Right kidney (tissue), 1 donor: ENCODE results near the gene MAN1B1.
"Not testable (repeated sequence)": the region's sequence is repeated elsewhere in the genome, so short reads cannot be mapped to it uniquely, and the experiment has no call there.

Source experiments
- DNase-seq: peaks from one replicate; pipeline ENCODE4 v3.0.0-alpha.2; 2016

Gene MAN1B1

GRCh38 chr9:137110911-137111787 lies 24.4 kb downstream of the MAN1B1 start:
- no peak for DNase-seq

GRCh38 chr9:137111788-137112563 lies 25.2 kb downstream of the MAN1B1 start:
- no peak for DNase-seq

- no peak for DNase-seq
These were observed 26.0 kb downstream of the MAN1B1 start for GRCh38 chr9:137112564-137113384.

- no peak for DNase-seq
These were observed 26.8 kb downstream of the MAN1B1 start for GRCh38 chr9:137113385-137114159.

DNA sequence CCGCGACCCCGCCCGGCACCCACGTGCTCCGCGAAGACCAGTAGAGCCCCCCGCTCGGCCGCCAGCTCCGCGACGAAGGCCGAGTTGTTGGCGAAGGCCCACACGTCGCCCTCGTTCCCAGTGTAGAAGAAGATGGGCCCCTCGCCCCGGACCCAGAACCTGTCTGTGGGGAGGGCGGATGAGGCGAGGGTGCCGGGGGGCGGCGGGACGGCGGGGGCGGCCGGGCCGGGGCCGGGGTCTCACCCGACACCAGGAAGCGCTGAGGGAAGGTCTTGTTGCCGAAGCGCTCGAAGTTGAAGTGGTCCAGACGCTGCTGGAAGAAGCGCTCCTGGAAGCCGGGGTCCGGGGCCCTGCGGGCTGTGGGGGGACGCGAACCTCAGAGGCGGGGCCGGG lies 27.4 kb downstream of the MAN1B1 start:
- DNase-seq = no peak

GRCh38 chr9:137114613-137115393 lies 28.0 kb downstream of the MAN1B1 start, which contains the start of gene DPP7:
Gene DPP7, minus strand, starts transcription at chr9:137114733. Its CDS starts 20 bp downstream, at chr9:137114713.
- DNase-seq = peak; percentile 45

GRCh38 chr9:137115394-137116026 lies 28.7 kb downstream of the MAN1B1 start:
- DNase-seq = no peak

- no peak for DNase-seq
These were observed 29.3 kb downstream of the MAN1B1 start for GRCh38 chr9:137116027-137116507.

DNA sequence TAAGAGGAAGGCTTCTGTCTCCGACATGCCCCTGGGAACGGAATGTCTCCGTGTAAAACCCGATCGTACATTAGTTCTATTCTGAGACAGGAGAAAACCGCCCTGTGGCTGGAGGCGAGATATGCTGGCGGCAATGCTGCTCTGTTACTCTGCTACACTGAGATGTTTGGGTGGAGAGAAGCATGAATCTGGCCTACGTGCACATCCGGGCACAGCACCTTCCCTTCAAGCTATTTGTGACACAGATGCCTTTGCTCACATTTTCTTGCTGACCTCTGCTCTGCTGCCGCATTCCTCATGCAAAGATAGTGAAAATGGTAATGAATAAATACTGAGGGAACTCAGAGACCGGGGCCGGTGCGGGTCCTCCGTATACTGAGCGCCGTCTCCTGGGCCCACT lies 29.9 kb downstream of the MAN1B1 start:
- no peak for DNase-seq

GRCh38 chr9:137117269-137117731 lies 30.5 kb downstream of the MAN1B1 start:
- DNase-seq = no peak

DNA sequence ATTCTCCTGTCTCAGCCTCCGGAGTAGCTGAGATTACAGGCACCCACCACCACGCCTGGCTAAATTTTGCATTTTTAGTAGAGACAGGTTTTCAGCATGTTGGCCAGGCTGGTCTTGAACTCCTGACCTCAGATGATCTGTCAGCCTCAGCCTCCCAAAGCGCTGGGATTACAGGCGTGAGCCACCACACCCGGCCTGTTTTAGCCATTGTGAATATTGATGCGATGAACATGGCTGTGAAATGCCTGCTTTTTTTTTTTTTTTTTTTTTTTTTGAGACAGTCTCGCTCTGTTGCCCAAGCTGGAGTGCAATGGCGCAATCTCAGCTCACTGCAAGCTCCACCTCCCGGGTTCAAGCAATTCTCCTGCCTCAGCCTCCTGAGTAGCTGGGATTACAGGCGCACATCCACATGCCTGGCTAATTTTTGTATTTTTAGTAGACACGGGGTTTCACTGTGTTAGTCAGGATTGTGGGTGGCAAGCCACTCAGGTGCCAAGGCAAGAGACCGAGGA lies 31.4 kb downstream of the MAN1B1 start:
- DNase-seq = not testable (repeated sequence)

GRCh38 chr9:137121927-137122795 lies 35.4 kb downstream of the MAN1B1 start:
- not testable (repeated sequence) for DNase-seq

GRCh38 chr9:137122796-137123467 lies 36.1 kb downstream of the MAN1B1 start:
- not testable (repeated sequence) for DNase-seq

GRCh38 chr9:137123468-137123837 lies 36.7 kb downstream of the MAN1B1 start:
- no peak for DNase-seq

DNA sequence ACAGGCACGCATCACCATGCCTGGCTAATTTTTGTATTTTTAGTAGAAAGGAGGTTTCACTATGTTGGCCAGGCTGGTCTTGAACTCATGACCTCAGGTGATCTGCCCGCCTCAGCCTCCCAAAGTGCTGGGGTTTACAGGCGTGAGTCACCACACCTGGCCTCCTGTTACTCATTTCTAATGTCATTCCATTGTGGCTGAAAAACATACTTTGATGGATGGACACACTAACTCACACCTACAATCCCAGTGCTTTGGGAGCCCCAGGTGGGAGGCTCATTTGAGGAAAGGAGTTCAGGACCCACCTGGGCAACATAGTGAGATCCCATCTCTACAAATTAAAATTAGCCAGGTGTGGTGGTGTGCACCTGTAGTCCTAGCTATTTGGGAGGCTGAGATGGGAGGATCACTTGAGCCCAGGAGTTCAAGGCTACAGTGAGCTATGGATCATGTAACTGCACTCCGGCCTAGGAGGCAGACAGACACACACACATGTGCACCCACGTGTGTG lies 37.2 kb downstream of the MAN1B1 start:
- DNase-seq = not testable (repeated sequence)

GRCh38 chr9:137126786-137127185 lies 40.0 kb downstream of the MAN1B1 start:
- no peak for DNase-seq

DNA sequence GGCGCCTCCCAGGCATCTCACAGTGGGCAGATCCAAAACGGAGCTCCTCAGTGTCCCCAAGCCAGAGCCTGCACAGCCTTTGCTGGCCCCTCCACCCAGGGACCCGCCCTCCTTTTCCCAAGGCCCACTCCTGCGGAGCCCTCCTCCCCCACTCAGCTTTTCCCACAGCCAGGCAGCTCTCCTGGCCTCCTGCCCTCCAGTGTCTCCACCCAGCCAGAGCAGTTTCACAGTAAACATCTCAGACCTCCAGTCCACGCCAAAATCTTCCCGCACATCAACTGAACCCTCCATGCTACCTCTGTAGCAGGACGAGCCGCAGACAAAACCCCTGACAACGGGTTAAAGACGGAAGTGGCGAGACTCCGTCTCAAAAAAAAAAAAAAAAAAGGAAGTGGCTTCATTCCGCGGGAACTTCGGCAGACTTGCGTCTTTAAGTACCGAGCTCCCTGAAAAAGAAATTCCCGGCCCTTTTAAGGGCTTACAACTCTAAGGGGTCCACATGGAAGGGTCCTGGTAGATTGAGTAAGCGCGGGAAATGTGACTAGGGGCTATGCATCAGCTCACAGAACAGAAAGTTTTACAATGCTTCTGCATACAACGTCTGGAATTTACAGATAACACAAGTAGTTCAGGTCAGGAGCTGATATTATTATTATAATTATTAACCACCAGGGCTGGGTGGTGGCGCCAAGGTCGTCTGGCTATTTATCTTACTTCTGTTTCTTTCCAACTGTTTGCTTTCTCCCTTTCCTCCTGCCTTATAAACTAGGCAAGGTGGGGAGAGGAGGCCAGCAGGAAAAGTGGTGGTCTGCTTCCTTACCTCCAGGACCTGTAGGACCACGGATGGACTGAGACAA lies 40.7 kb downstream of the MAN1B1 start:
- no peak for DNase-seq
